DOHH2 (cell line): Measurements from ENCODE around the gene RNF11.

Experiments
- EZH2phosphoT487 ChIP-seq: fragments of 200-600 bp; sonication (generic); IDR thresholded peaks from 2 replicates; pipeline ENCODE4 v1.6.1; 2017; ENCODE audit warnings: borderline replicate concordance, mild to moderate bottlenecking, antibody characterized with exemption, low read length, moderate library complexity, mixed read lengths
- TF ChIP-seq, protein P1 (sequence below): fragments of 200-600 bp; sonication (generic); IDR thresholded peaks from one replicate; pipeline ENCODE4 v1.5.1; 2014; ENCODE audit warnings: antibody characterized with exemption, mild to moderate bottlenecking, low read depth, low read length; ENCODE audit not compliant: poor library complexity, severe bottlenecking

DNA sequence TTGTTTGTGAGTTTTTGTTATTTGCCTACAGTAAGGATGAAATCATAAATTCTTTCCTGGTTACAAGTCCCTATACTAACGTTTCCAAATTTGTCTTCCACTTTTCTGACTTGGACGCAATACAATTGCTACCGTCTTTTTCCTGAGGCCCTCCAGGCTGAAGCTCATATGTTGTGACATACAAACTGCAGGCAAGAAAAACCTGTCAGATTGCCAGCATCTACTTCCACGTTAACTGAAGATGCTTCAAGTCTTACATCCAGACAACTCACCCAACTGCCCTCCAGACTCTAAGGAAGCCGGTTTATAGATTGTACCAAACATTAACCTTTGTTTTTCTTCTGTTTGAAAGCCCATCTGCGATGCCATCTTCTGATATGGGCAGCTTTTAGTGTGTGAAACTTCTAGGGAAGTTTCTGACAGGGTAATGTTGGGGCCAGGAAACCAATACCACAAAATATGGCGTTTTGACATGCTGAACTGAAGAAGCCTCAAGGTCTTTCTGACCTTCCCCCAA is 21.4 kb upstream of the RNF11 start:
- TF ChIP-seq, protein P1, sequence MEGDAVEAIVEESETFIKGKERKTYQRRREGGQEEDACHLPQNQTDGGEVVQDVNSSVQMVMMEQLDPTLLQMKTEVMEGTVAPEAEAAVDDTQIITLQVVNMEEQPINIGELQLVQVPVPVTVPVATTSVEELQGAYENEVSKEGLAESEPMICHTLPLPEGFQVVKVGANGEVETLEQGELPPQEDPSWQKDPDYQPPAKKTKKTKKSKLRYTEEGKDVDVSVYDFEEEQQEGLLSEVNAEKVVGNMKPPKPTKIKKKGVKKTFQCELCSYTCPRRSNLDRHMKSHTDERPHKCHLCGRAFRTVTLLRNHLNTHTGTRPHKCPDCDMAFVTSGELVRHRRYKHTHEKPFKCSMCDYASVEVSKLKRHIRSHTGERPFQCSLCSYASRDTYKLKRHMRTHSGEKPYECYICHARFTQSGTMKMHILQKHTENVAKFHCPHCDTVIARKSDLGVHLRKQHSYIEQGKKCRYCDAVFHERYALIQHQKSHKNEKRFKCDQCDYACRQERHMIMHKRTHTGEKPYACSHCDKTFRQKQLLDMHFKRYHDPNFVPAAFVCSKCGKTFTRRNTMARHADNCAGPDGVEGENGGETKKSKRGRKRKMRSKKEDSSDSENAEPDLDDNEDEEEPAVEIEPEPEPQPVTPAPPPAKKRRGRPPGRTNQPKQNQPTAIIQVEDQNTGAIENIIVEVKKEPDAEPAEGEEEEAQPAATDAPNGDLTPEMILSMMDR: no peak
- TF ChIP-seq EZH2phosphoT487: no peak
